GM18870 (cell line): ENCODE results near the gene DPP6.

Source experiments
- ATAC-seq: cut with Tn5 transposase; IDR thresholded peaks from one replicate; pipeline ENCODE4 v1.9.1; 2021; ENCODE audit warnings: moderate library complexity; ENCODE audit not compliant: unreplicated experiment

DPP6 gene

DNA sequence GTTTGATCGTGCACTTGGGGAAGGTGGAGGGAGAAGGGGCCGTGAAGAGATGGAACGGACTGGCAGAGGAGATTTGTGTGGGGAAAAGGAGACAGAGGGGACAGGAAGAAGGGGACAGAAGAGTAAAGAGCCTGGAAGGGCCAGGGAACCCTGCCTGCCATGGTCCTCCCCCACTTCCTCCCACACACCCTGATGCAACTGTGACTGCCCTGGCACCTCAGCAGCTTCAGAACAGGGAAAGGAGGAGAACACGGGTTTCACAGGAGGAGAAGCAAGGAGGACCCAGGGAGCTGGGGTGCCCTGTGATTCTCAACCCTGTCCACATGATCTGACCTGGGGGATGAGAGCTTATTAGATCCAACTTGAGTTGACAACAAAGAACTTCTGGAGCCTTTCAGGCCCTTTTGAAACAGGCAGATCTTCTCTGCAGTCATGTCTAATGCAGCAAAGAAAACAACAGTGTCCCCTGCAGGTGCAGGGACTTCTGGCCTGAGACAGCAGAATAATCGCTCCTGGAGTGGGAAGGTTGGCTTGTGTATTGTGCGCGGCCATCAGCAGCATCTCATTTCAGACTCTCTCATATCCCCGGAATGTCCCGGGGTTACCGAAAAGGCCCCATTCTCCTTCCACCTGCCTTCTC lies 529.2 kb downstream of the DPP6 start:
- ATAC-seq = no peak

DNA sequence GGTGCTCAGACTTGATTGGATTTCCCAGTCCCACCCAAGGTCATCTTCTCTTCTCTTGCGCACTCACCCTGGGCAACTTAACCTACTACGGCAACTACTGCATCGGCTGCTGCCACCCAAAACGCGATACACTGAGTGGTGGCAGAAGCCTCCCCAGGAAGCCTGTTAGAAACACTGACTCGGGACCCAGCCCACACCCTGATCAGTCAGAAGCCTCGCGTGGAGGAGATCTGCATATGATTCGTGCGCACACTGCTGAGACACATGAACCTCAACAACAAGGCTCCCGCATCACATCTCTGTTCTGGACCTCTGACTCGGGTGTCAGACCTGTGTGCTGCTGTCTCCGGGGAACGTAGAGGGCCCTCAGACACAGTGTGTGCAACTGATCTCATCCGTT lies 531.3 kb downstream of the DPP6 start:
- ATAC-seq = no peak

DNA sequence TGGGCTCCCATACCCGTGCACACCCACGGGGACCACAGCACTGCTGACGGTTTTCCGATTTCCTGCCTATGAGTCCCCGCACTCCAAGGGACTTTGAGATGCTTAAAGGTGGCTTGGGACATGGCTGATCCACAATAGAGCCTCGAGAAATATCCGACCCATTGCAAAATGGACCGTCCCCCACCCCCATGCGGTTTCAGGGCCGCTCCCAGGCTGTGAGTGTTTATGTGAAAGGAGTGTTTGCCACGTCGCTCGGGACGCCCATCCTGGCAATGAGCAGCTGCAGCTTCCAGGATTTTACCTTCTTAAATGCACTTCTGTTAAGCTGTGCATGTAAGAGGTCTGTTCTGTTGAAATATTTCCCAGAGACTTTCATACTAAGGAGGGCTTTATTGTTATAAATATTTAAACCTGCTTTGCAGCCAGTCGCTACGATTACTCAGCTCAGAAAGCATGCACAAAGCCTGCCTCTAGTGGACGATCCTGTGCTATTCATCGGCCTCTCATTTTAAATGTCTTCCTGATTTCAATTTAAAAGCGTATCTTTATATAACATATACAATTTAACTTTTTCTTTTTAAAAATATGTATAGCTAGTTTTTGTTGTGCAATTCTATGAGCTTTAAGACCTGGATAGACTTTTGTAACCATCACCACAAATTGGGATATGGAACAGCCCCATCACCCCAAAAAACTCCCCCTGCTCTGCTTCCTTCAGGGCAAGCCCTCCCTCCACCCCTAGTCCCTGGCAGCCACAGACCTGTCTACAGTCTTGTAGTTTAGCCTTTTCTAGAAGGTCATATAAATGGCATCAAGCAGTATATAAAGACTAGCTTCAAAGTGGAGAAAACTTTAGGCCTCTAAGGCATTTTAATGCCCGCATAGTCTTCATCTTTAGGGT lies 532.4 kb downstream of the DPP6 start:
- no peak for ATAC-seq

DNA sequence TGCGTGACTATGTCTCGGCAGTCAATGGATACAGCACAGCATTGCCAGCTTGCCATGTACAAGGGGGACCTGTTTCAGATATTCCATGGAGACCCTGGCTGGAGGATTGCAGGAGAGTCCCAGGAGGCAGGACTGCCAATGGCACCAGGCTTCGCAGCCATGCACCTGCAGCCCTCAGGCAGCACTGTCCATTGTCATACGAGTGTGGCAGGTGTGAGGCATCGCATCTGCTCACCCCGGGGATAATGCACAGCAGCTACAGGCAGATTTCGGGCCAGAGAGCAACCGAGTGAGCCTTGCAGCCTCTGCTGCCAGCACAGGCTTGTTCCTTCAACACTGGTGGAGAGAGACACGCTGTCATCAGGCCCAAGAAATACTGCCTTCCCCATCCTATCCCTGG lies 535.6 kb downstream of the DPP6 start:
- ATAC-seq = no peak

DNA sequence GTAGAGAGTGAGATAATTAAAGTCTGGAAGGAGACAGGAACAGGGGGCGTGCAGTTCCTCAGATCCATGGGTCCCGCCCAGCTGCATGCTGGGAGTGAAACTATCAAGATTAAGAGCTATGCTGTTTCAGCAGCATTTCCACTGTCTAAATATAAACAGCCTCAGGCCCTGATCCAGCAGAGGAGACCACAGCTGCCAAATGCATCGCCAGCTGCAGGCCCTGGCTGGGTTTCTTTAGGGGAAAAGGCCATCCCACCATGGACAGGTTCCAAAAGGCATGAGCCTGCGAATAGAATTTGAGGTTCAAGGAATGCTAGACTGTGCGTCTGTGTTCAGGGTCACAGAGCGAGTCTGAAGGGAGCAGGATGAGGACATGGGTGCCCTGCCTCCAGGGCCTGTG lies 539.3 kb downstream of the DPP6 start:
- no peak for ATAC-seq

DNA sequence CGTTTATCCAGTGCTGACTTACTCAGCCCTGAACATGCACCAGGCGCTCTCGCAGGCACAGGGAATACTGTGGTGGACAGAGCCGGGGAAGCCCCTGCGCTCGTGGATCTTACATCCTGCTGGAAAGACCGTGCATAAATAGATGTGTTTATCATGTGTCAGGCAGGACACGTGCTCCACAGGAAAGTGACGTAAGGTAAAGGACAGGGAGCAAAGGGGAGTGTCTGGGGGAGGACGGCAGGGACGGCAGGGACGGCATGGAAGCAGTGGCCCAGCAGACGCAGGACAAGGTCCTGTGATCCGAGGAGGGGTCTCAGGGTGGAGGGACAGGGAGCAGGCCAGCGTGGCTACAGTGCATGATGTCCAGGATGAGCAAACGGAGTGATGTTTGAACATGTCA lies 540.2 kb downstream of the DPP6 start:
- no peak for ATAC-seq

DNA sequence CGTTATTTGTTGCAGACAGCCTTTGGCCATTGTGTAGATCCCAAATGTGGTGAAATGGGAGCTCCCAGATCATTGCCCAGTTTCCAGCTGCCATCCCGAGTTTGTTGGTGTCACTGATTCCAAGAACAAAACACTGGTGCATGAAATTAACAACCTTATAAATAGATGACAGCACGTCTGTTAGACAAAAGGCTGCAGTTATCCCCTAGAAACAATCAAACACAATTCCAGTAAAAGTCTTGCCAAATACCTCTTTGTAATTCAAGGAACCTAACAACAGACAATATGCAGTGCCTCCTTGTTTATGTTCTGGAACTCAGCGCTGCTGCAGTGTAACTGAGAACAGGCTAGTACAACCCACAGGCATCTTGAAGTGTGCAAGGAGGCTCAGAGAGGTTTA lies 546.2 kb downstream of the DPP6 start:
- ATAC-seq = no peak

DNA sequence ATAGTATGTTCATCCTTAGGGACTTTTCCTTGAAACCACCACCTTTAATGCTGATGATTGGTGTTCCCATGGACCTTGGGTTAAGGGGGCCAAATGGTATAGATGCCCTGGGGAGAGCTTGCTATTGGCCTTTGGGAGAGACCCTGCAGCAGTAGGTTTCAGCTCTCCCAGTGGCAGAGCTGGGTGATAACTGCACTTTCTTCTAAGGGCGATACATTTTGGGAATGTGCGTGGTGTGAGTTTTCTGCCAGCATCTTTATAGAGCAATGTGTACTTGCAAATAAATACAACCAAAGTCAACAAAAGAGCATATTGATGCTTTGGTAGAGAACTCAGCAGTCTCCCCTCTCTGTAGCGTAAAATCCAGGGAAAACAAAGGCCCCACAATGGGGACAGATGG lies 546.7 kb downstream of the DPP6 start:
- ATAC-seq = no peak

DNA sequence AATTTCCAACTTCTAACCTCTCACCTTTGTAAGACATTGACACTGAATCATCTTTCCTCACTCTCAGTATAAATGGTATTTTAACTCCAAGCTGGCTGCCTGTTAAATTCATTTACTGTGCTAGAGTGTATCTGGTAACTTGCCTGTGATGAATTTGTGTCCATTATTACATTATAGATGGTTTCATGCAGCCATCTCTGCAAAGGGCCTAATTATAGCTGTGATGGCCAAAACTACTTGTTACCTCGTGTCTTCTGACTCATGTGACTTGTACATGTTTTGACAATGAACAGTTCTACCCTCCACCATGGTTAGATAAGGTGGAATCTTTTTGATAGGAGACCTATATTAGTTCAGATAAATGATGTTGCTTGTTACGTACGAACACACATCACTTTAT lies 558.7 kb downstream of the DPP6 start:
- no peak for ATAC-seq

DNA sequence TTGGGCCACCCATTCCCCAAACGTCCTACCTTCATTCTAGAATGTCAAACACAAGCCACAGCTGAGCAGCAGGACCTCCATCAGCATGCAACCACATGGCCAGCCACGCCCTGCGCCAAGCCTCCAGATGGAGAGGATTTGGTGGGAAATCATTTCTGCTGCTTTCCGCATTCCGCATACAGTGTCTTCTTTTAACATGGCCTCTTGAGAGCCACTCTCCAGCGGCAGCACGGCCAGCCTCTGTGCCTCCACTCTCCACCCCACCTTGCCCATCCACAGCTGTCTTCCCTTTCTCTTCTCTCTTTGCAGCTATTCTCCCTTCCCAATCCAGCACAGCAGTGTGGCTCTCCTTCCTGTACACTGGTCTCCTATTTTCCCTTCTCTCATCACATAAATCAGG lies 561.6 kb downstream of the DPP6 start:
- no peak for ATAC-seq

DNA sequence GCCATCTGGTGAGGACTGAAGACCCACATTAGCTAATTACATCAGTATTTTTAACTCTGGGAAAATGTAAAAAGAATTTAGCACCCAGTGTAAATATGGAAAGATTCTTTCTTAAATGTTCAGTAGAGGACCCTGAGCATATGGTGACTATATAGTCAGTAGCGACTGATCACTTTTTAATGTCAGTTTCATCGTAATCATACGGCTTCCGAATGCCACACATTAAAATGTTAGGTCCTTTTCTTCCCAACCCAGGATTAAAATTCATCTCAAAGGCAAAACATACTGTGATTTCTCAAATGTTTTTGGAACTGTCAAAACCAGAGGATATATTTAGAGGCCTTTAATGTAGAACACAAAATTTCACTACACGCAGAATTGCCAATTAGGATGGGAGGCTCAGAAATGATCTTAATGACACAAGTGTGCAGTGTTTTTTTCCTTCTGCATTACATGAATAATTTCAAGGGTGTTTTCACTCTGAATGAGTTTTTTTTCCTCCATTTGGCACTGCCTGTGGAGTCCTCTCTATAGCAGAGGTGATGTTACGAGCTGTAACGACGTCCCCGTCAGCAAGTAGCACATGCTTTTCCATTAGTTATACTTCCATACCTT lies 568.0 kb downstream of the DPP6 start:
- ATAC-seq = no peak

DNA sequence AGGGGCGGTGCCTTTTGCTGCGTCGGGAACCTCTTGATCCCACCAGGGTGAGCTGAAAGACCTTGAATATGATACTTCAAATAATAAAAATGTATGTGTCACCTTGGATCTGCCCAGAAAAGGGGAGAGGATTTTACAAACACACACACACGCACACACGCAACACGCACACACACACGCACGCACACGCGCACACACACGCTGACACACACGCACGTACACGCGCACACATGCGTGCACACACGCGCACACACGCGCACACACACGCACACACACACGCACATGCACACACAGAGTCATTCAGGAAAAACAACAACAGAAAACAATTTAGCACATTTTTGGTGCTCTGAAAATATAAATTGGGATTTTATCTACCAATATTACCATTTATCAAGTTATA lies 571.2 kb downstream of the DPP6 start:
- no peak for ATAC-seq

DNA sequence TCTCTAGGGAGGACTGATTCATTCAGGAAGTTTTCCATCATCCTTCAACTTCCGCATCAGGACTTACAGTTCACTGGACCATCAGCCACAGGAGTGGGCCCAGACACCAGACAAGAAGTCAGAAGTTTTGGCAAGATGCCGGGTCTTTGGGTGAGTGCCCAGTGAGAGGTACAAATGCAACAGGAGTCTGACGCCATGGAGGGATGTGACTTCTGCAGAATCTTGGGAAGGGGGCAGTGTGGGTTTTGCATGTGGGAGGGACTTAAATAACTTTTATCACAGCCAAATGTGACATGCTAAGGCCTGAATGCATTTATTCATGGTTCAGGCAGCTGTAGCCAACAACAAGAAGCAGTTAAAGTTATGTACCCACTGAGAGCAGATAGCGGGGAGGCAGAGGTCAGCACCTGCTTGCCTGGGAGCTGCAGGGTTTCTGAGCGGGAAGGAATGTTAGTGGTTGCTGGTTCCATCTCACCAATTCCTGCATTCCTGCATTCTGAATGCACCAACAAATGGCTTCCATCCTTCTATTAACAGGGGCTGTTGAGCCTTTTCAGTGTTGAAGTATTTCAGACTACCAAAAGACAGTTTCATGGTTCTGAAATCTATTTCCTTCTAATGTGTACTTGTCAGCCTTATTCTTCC lies 575.6 kb downstream of the DPP6 start:
- ATAC-seq = no peak

DNA sequence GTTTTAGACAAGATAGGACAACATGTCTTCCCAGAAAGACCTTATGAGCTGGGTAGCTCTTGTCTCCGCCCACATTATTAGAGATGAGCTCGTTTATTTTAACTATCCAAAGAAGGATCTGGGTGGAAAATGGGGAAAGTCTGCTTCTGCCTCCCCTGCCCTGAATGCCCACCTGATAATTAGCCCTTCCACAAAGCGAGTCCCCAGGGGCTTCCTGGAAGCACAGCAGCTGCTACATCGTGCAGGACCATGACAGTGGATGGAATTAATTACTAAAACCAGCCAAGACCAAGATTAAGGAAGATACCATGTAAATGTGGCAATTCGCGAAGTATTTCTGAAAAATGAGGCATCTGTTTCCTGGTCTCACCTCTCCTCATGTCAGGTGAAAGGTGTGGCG lies 576.4 kb downstream of the DPP6 start:
- ATAC-seq = no peak

DNA sequence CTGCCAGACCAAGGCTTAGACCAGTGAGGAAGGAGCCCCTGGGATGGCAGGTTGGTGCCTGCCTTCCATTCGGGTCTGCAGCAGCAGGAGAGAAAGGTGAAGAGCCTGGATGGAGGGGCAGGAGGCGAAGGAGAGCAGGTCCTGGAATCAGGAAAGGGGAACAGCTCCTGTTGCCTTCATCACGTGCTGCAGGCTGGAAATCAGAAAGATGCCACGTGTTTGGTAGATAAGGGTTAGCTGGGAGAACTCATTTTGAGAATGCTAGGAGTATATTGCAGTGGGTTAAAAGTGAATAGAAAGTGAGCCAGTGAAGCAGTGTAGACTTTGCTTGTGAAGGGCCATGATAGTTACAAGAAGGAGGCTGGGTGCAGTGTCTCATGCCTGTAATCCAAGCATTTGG lies 579.0 kb downstream of the DPP6 start:
- ATAC-seq = no peak

DNA sequence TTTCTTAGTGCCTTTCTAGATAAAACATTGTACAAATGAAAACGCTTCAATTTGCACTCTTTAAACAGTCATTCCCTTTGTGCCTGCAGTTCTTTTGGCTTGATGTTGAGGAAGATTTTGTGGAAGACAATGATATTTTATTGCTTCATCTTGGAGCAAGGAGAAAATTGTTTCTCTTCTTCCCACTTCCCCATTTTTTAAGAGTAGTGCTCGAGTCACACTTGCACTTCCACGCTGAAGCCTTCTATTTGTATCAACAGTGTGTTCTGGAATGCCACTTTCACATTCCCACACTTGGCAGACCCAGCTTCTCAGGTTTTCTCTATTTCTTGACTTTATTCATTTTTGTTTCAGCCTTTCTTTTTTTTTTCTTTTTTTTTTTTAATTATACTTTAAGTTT lies 581.4 kb downstream of the DPP6 start:
- no peak for ATAC-seq

DNA sequence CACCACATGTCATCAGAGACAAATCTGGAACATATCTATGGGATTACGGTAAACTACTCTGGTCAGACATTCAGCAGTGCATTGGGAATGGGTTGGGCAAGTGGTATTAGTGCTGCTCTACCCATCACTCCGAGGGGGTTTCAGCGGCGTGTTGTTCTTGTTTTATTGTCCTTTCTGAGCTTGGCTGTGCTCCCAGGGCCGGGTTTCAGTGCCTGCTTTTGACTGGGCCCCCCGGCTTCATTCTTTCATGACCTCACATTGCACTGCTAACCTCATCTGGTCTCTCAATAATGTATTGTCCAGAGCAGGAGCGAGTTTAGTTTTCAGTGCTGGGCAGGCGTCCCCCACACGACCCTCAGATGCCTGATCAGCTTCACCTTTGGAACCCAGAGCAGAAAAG lies 586.1 kb downstream of the DPP6 start:
- no peak for ATAC-seq

DNA sequence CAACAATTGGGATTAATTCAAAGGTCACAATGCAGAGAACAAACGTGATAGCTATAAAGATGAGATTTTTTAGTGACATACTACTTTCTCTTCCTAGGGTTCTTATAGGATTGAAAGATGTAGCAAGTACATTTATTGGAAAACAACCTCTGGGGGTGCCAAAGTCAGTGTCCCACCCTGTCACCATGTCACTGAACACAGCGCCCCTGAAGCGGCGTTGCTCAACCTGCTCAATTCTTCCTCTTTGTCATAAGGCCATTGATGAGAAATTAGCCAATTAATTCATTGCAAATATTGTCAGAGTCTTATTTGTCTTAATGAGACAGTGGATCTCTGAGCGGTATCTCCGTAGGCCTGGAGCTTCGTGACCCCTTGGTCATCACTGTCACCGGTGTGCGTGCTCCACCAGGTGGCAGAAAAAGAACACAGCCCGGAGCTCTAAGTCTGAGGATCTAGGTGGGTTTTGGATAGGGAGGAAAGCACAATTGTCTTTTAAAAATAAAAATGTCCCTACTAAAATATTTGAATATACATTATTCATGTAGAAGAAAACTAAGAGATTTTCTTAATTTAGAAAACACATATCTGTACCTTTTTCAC lies 588.2 kb downstream of the DPP6 start:
- ATAC-seq = no peak

DNA sequence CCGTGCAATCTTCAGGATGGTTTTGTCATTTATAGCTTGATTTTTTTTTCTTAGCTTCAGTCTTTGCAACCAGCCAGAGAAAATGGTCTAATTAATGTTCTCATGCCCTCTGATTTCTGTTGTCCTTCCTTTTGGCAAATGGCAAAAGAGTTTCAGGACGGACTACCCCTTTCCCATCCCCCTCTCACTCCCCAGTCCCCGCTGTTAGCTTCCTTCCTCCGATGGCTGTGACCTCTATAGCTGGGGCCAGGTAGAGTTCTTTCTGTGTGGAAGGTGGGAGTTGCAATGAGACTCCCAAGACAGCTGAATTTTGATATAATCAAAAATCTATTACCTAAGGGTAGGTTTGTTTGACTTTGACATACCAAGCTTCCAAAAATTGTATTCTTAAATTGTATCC lies 588.7 kb downstream of the DPP6 start:
- no peak for ATAC-seq

DNA sequence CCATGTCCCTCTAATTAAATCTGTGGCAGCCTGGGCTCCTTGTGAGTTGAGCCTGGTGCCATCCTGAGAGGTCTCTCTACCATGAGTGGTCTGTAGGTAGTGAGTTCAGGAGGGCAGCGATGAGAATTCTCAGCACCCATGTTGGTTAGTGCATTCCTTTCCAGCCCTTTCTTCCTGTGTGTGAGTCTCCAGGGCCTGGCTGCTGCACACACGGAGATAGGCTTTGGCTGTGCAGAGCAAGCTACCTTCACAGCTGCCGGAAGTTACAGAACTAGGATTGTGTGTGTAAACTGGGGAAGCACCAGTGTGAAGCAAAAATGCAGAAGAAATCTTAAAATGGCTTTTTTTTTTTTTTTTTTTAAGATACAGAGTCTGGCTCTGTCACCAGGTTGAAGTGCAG lies 592.2 kb downstream of the DPP6 start:
- ATAC-seq = no peak
